GM21360 (cell line): ENCODE results near the gene C16orf74.

Experiments used
- ATAC-seq: cut with Tn5 transposase; IDR thresholded peaks from one replicate; pipeline ENCODE4 v1.9.1; 2021; ENCODE audit warnings: mild to moderate bottlenecking, moderate library complexity; ENCODE audit not compliant: unreplicated experiment

Gene C16orf74

DNA sequence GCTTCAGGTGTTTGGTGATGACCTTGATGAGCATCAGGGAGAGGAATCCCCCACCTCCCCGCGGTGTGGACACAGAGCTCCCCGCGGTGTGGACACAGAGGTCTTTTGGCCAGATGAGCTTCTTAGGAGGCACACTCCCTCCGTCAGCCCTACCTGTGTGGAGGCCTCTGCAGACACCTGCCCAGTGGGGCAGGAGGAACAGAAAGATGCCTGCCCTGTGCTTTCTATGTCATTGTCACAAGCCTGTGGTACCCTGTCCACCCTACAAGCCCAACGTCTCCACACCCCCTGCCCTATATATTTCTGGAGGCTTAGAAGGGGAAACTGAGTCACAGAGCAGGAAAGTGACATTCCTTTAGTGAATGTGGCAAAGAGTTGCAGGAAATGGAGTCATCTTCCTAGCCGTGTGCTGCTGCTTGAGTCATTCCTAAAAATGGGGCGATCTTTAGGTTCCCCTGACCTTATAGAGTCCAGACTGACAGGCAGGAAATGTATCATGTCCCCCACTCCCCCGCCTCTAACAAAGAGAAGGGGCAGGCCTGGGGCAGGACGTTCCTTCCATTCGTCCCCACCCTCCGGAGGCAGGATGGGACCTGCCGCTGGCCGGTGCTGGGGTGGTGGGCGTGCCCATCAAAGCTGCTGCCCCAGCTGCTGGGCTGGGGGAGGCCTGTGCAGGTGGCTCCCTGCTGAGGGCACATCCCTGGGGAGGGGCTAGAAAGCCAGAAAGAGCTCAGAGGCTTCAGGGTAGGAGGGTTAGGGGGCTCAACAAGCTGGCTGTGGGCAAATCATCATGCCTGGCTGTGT, 1.0 kb upstream of the C16orf74 start:
- no peak for ATAC-seq

GRCh38 chr16:85750146-85750826, 610 bp downstream of the C16orf74 start:
- ATAC-seq, result no peak

DNA sequence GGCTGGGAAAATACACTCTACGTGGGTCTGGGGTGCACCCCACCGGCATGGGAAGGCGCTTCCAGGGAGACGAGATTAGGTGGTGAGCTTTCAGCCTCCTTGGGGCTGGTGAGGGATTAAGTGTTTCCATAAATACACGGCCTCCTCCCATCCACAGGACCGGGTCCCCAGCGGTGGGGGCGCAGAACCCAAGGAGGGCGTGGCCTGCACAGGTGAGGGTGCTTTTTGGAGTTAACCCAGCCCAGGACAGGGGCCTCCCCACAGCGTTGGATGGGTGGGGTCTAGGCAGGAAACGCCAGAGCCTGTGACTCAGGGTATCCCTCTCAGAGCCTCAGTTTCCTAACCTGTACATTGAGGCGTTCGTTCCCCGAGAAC, 1.1 kb downstream of the C16orf74 start:
- ATAC-seq, result no peak

- no peak for ATAC-seq
Observed at GRCh38 chr16:85746460-85747215, 4.3 kb downstream of the C16orf74 start.

DNA sequence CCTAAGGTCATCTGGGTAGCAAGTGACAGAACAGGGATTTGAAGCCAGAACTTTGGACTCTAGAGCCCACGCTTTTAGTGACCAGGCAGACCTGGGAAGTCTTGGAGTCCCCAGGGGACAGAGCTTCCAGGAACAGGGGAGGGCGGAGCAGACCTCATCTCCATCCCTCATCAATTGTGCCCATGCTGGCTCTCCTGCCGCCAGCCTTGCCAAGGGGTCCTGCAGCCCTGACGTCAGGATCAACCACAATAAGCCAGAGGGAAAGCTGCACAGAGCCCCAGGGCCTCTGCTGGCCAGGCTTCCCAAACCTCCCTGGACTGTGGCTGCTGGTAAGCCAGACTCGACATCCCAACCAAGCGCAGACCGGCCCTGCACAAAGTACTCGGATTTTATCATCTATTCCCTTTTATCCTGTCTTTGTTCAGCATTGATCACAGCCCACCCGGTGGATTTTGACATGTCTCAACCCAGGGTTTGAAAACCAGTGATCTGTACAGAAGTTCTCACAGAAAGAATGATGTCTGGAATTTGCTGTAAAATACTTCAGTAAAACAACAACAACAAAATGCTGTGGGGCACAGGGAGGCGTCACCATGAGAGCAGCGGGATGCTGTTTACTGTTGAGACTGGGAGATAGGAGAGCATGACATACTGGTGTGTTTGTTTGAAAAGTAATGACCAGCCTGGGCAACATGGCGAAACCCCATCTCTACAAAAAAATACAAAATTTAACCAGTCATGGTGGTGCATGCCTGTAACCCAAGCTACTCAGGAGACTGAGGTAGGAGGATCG, 11.8 kb downstream of the C16orf74 start:
- no peak for ATAC-seq

DNA sequence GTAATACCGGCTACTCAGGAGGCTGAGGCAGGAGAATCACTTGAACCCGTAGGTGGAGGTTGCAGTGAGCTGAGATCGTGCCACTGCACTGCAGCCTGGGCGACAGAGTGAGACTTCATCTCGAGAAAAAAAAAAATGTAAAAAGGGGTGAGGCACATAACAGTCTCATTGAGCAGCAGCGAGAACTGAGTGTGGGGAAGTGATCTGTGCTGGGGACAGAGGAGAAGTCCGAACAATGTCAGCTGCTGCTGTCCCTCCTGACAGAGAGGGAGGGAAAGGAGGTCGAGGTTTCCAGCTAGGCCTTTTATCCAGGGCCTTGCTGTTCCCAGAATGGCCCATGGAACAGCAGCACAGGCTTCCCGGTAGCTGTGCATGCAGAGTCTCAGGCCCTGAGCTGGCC, 14.0 kb downstream of the C16orf74 start:
- ATAC-seq, result no peak

GRCh38 chr16:85735946-85736345, 14.9 kb downstream of the C16orf74 start:
- no peak for ATAC-seq

DNA sequence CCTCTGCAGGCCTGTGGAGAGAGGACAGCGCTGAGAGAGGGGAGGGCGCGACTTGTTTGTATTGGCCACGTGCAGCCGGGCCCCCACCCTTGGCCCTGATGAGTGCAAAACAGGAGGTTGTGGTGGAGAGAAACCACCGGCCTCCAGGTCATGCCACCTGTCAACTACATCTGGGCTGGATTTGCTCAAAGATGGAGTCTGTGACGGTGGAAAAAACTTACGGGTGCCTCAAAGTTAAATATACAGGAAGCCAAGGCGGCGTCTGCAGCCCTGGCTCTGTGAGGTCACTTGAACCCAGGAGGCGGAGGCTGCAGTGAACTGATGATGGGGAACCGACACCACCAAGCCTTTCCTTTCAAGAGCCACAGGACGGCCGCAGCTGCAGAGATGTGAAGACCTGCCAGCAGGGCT, 15.7 kb downstream of the C16orf74 start:
- ATAC-seq, result no peak

DNA sequence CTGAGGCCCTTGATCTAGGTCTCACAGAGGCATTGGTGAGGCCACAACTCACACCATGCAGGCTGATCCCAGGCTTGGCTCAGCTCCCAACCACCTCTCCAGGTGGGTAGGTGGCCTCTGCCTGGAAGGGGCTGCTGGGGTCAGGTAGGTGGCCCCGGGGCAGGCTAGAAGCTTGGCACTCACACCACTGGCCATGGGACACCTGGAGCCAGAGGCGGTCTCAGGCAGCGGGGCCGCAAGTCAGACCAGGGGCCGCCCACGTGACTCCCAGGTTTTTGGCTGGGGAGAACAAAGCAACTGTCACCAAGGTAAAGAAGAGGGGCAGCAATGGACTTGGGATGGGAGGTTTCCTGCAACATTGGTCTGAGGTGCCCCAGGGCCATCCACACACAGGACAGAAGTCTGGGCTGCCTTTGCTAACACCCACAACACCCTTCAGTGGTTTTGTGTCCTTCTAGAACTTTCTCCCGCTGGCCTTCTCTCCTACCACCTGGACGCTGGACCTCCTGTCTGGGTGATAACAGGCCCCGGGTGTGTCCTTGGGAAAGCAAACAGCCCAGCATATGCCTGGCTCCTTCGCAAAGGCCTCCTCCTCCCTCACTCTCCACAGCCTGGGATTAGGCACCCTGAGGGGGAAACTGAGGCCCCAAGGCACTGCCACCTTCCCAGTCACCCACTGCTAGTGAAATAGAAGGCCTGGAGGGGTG, 16.4 kb downstream of the C16orf74 start:
- no peak for ATAC-seq

- no peak for ATAC-seq
Observed at GRCh38 chr16:85733839-85734170, 17.1 kb downstream of the C16orf74 start.

GRCh38 chr16:85733155-85733838, 17.6 kb downstream of the C16orf74 start:
- ATAC-seq, result no peak

DNA sequence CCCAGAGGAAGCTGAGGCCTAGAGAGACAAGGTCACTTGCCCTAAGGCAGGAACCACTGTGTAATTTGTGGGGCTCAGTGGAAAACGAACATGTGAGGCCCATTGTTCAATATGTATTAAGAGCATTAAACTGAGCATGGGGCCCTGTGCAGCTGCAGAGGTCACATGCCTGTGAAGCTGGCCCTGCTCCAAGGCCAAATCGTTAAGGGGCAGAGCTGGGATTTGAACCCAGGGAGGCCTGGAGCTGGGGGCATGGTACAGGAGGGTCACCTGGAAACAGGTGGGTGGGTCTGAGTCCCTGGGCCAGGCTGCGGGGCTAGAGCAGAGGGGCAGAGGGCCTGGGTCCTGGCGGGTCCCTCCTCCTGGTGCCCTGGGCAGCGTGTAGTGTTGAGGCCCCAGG, 19.7 kb downstream of the C16orf74 start:
- ATAC-seq, result no peak

DNA sequence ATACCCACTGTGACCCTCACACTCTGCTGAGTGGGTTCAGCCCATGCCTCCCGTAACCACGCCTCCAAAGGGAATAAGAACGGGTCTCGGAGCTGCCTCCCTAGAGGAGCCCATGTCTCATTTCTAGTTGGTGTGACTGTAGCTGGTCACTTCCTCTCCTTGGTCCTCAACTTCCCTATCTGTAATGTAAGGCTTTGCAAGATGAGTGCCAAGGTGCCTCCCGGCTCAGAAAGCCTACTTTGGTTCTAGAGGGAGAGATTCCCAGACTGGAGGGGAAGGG, 20.8 kb downstream of the C16orf74 start:
- no peak for ATAC-seq

GRCh38 chr16:85729452-85730185, 21.3 kb downstream of the C16orf74 start:
- no peak for ATAC-seq

GRCh38 chr16:85728879-85729278, 22.0 kb downstream of the C16orf74 start:
- no peak for ATAC-seq

DNA sequence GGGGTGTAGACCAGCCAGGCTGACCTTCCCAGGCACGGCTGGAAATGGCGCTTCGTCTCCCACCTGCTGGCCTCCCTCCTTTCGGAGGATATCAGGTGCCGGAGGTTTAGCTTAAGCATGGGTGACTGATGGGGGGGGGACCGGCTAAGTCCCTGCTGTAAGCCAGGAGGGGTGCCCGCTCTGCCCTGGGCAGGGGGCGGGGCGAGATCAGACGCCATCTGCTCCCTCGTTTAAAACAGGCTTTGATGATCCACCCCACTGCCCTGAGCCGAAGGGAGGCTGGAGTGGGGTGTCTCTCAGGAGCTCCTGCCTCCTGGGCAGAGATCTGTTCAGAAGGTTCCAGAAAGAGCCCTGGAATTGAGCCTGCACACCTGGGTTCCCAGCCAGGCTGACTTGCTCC, 26.0 kb downstream of the C16orf74 start:
- no peak for ATAC-seq

GRCh38 chr16:85724126-85724879, 26.6 kb downstream of the C16orf74 start:
- ATAC-seq, result no peak

- ATAC-seq, result no peak
Observed at GRCh38 chr16:85722128-85722893, 28.6 kb downstream of the C16orf74 start.
